Measurements from ENCODE around the gene SUN5. TPM values are rescaled to one million over a fixed set of nuclear protein-coding genes. Genes with fewer than 3 reads are reported as not detected.

Gene SUN5
- total RNA-seq, 2 donors from 2014 or later, result not detected

DNA sequence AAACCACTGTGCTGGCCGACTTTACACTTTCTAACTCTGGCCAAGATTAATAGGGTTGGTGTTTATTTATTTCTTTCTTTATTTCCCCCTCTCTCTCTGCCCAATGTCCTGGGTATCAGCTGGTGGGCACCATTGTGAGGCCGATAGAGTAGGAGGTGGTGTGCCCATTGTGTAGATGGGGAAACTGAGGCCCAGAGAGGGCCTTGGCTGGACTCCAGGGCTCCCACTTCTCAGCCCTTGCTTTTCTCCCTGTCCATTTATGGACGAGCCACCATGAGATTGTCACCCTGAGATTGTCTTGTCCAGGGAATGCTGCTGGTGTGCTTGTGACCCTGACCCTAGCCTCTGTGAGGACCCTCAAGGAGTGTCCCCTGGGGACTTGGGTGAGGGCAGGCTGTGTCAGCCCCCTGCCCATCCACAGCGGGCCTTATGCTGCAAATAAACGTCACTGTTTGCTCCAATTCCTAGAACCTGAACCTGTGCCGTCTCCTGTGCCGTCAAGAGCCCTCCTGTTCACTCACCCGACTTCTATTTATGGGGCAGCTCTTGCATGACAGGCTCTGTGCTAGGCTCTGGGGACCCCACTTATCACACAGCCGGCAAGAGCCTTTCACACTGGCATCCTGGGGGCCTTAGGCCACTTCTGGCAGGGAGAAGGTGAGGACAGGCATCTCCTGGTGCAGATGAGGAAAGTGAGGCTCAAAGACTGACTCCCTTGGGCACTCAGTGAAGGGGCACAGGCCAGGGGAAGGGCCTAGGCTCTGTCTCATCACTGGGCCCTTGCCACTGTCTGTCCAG is 24.8 kb downstream of the SUN5 start:
- no peak overlapping the region for H3K9ac ChIP-seq (ENCODE audit: extremely low read depth, low read length, poor library complexity, severe bottlenecking)
- Mint-ChIP-seq H3K36me3 (ENCODE audit: low read depth) (no peaks in the 10 kb centered on the region), H3K27ac (peak overlapping the region; percentile 46), H3K4me3 (no peak overlapping the region), H3K27me3 (ENCODE audit: insufficient read depth) (no peaks in the 10 kb centered on the region), H3K4me1 (peaks cover 40% of the 10 kb centered on the region), H3K9me3 (peaks cover 18% of the 10 kb centered on the region)
- H3K4me3 ChIP-seq (ENCODE audit: low read length), result no peak overlapping the region
- peaks cover 9% of the 10 kb centered on the region for H3K4me1 ChIP-seq (ENCODE audit: control insufficient read depth, insufficient read depth, low read length)
- H3K27me3 ChIP-seq (ENCODE audit: control insufficient read depth, insufficient read depth, low read length, poor library complexity, severe bottlenecking), result no peaks in the 10 kb centered on the region
- H3K27ac ChIP-seq (ENCODE audit: low read depth, low read length), result no peak overlapping the region
- no peaks in the 10 kb centered on the region for H3K36me3 ChIP-seq (ENCODE audit: control insufficient read depth, insufficient read depth, low read length)
- H3K9me3 ChIP-seq (ENCODE audit: control insufficient read depth, low read length), result no peaks in the 10 kb centered on the region
- TF ChIP-seq, protein P1, sequence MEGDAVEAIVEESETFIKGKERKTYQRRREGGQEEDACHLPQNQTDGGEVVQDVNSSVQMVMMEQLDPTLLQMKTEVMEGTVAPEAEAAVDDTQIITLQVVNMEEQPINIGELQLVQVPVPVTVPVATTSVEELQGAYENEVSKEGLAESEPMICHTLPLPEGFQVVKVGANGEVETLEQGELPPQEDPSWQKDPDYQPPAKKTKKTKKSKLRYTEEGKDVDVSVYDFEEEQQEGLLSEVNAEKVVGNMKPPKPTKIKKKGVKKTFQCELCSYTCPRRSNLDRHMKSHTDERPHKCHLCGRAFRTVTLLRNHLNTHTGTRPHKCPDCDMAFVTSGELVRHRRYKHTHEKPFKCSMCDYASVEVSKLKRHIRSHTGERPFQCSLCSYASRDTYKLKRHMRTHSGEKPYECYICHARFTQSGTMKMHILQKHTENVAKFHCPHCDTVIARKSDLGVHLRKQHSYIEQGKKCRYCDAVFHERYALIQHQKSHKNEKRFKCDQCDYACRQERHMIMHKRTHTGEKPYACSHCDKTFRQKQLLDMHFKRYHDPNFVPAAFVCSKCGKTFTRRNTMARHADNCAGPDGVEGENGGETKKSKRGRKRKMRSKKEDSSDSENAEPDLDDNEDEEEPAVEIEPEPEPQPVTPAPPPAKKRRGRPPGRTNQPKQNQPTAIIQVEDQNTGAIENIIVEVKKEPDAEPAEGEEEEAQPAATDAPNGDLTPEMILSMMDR (conservative IDR thresholded peaks at IDR 0.05), result no peak
- 86 to 93% methylated on average over 5 to 9 of the region's 9 CpGs for WGBS, 2 experiments (ENCODE audit: insufficient coverage in 1 of 2, insufficient read length in 1 of 2)
- peak; percentile 39 for DNase-seq

DNA sequence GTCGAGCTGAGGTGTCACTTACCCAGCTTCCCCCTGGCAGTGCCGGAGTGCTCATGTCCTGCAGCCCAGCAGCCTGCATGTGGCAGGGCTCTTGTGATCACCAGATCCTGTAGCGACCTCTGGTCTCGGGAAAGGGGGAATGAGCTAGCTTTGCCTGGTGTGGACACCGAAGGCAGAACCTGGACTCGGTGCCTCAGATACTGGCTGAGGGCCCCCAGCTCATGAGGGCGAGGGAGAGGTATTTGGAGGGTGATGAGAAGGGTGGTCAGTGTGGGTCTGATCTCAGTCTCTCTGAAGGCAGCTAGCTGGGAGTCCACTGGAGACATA is 26.3 kb downstream of the SUN5 start:
- H3K4me3 Mint-ChIP-seq, result no peak overlapping the region
- TF ChIP-seq, protein P1 (conservative IDR thresholded peaks at IDR 0.05), result no peak
- 93 to 95% methylated on average over 3 to 7 of the region's 7 CpGs for WGBS, 2 experiments (ENCODE audit: insufficient coverage in 1 of 2, insufficient read length in 1 of 2)

DNA sequence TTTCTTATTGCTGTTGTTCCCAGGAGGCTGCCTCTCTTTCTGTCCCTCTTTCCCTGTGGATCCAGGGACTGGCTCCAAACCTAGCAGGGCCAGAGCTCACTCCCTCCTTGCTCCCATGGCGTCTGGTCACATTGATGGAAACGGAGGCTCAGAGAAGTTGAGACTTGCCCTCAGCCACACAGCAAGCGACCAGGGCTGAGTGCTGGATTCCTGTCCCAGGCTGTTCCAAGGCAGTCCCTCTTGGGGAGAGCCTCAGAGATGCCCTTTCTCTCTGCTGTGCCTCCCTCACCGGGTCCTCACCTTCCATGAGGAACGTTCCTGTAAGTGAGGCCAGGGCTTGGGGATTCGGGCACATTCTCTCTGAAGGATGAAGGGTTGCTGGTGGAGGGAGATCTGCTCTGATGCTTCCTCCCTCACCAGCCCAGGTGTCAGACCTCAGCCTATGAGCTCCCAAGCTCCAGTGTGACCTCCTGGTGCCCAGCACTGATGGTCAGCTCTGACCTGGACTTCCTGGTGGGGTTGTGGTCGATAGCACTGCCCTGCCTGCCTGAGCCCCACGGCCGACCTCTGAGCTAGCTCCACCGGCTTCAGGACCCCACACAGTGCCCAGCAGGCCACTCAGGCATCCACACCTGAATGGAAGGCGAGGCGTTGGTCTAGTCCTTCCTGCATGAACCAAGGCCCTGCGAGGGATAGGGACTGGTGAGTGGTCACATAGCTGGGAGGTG is 26.8 kb downstream of the SUN5 start:
- H3K36me3 ChIP-seq (ENCODE audit: control insufficient read depth, insufficient read depth, low read length), result no peaks in the 10 kb centered on the region
- H3K9me3 Mint-ChIP-seq, result peaks cover 18% of the 10 kb centered on the region
- no peaks in the 10 kb centered on the region for H3K36me3 Mint-ChIP-seq (ENCODE audit: low read depth)

More for the DNA sequence above, 26.3 kb downstream of the SUN5 start:
- H3K9ac ChIP-seq (ENCODE audit: extremely low read depth, low read length, poor library complexity, severe bottlenecking), result no peak overlapping the region
- H3K36me3 Mint-ChIP-seq (ENCODE audit: low read depth), result no peaks in the 10 kb centered on the region
- H3K9me3 Mint-ChIP-seq, result peaks cover 18% of the 10 kb centered on the region
- no peaks in the 10 kb centered on the region for H3K27me3 Mint-ChIP-seq (ENCODE audit: insufficient read depth)
- H3K27ac ChIP-seq (ENCODE audit: low read depth, low read length), result no peak overlapping the region
- peaks cover 14% of the 10 kb centered on the region for H3K4me1 ChIP-seq (ENCODE audit: control insufficient read depth, insufficient read depth, low read length)
- peaks cover 50% of the 10 kb centered on the region for H3K4me1 Mint-ChIP-seq
- DNase-seq, result no peak
- no peaks in the 10 kb centered on the region for H3K9me3 ChIP-seq (ENCODE audit: control insufficient read depth, low read length)
- H3K27me3 ChIP-seq (ENCODE audit: control insufficient read depth, insufficient read depth, low read length, poor library complexity, severe bottlenecking), result no peaks in the 10 kb centered on the region
- H3K36me3 ChIP-seq (ENCODE audit: control insufficient read depth, insufficient read depth, low read length), result no peaks in the 10 kb centered on the region
- no peak overlapping the region for H3K4me3 ChIP-seq (ENCODE audit: low read length)
- peak overlapping the region; percentile 57 for H3K27ac Mint-ChIP-seq

More for the DNA sequence above, 26.8 kb downstream of the SUN5 start:
- Histone ChIP-seq H3K27ac (ENCODE audit: low read depth, low read length) (no peak overlapping the region), H3K9me3 (ENCODE audit: control insufficient read depth, low read length) (no peaks in the 10 kb centered on the region), H3K27me3 (ENCODE audit: control insufficient read depth, insufficient read depth, low read length, poor library complexity, severe bottlenecking) (no peaks in the 10 kb centered on the region), H3K4me1 (ENCODE audit: control insufficient read depth, insufficient read depth, low read length) (peaks cover 14% of the 10 kb centered on the region), H3K9ac (ENCODE audit: extremely low read depth, low read length, poor library complexity, severe bottlenecking) (peak overlapping the region; percentile 84), H3K4me3 (ENCODE audit: low read length) (peak overlapping the region; percentile 14)
- peak; percentile 49 for DNase-seq
- Mint-ChIP-seq H3K4me3 (no peak overlapping the region), H3K27ac (peak overlapping the region; percentile 57), H3K4me1 (peaks cover 51% of the 10 kb centered on the region), H3K27me3 (ENCODE audit: insufficient read depth) (no peaks in the 10 kb centered on the region)
- 89 to 95% methylated on average over 9 to 13 of the region's 13 CpGs for WGBS, 2 experiments (ENCODE audit: insufficient coverage in 1 of 2, insufficient read length in 1 of 2)
- TF ChIP-seq, protein P1 (conservative IDR thresholded peaks at IDR 0.05), result no peak
